PC-9 (cell line): ENCODE results near the gene FNDC3B.

Experiments used
- CTCF ChIP-seq: fragments of 200-600 bp; sonication (generic); conservative IDR thresholded peaks from 2 replicates; pipeline ENCODE4 v1.6.1; 2017; ENCODE audit warnings: mixed run types, antibody characterized with exemption, mild to moderate bottlenecking, moderate library complexity
- EZH2 ChIP-seq: fragments of 200-600 bp; sonication (generic); IDR thresholded peaks from 2 replicates; pipeline ENCODE4 v1.8.0; 2017; ENCODE audit warnings: antibody characterized with exemption, low read depth

GRCh38 chr3:172362583-172362982 is 323.2 kb downstream of the FNDC3B start:
- TF ChIP-seq CTCF (no peak), EZH2 (no peak)
